NCI-H748 treated with DMSO at 0.1 percent for 48 hours (cell line): ENCODE measurements around the gene KCNQ5.

Experiments used
- DNase-seq: peaks from one replicate; lab custom pipeline; 2025; lab: John Stamatoyannopoulos, UW

KCNQ5 gene

GRCh38 chr6:72639920-72640614, 18.2 kb downstream of the KCNQ5 start:
- DNase-seq: no peak

GRCh38 chr6:72640615-72640930, 18.7 kb downstream of the KCNQ5 start:
- no peak for DNase-seq

GRCh38 chr6:72642435-72642834, 20.6 kb downstream of the KCNQ5 start:
- DNase-seq: no peak

GRCh38 chr6:72643214-72643613, 21.4 kb downstream of the KCNQ5 start:
- DNase-seq: no peak

- DNase-seq: no peak
Observed at GRCh38 chr6:72646604-72647485, 25.0 kb downstream of the KCNQ5 start.

- no peak for DNase-seq
Observed at GRCh38 chr6:72647489-72647888, 25.6 kb downstream of the KCNQ5 start.

- DNase-seq: no peak
Observed at GRCh38 chr6:72649032-72649984, 27.4 kb downstream of the KCNQ5 start.

- no peak for DNase-seq
Observed at GRCh38 chr6:72650081-72650745, 28.3 kb downstream of the KCNQ5 start.

- DNase-seq: no peak
Observed at GRCh38 chr6:72651174-72651573, 29.3 kb downstream of the KCNQ5 start.

GRCh38 chr6:72651967-72652956, 30.4 kb downstream of the KCNQ5 start:
- DNase-seq: no peak

- no peak for DNase-seq
Observed at GRCh38 chr6:72653026-72653425, 31.2 kb downstream of the KCNQ5 start.

GRCh38 chr6:72654071-72654621, 32.3 kb downstream of the KCNQ5 start:
- DNase-seq: no peak

- DNase-seq: no peak
Observed at GRCh38 chr6:72657407-72658197, 35.7 kb downstream of the KCNQ5 start.

GRCh38 chr6:72659754-72660153, 37.9 kb downstream of the KCNQ5 start:
- DNase-seq: no peak

- DNase-seq: no peak
Observed at GRCh38 chr6:72661411-72661810, 39.5 kb downstream of the KCNQ5 start.

GRCh38 chr6:72665599-72665998, 43.7 kb downstream of the KCNQ5 start:
- DNase-seq: no peak

GRCh38 chr6:72669324-72669723, 47.5 kb downstream of the KCNQ5 start:
- DNase-seq: no peak

- no peak for DNase-seq
Observed at GRCh38 chr6:72672906-72673305, 51.0 kb downstream of the KCNQ5 start.

- DNase-seq: no peak
Observed at GRCh38 chr6:72674842-72675241, 53.0 kb downstream of the KCNQ5 start.
